H9 (cell line): ENCODE data around the gene LYVE1. TPM values are rescaled to one million over a fixed set of nuclear protein-coding genes. Genes with fewer than 3 reads are reported as not detected.

ENCODE experiments used
- DNase-seq: peaks from one replicate; pipeline ENCODE4 v3.0.0-alpha.2; 2017
- H2AFZ ChIP-seq: one replicate; pipeline ENCODE4 v1.6.1; 2013; ENCODE audit warnings: mild to moderate bottlenecking, low read length, control low read depth, moderate library complexity
- H2AK5ac ChIP-seq: 2 replicates; pipeline ENCODE4 v1.6.1; 2013; ENCODE audit warnings: low read length, control low read depth, mixed read lengths; ENCODE audit not compliant: insufficient read length
- H2BK120ac ChIP-seq: one replicate; pipeline ENCODE4 v1.6.1; 2013; ENCODE audit warnings: low read depth, mild to moderate bottlenecking, low read length, control low read depth, inconsistent platforms; ENCODE audit not compliant: poor library complexity, severe bottlenecking
- H2BK12ac ChIP-seq: 2 replicates; pipeline ENCODE4 v1.6.1; 2013; ENCODE audit warnings: low read length, control low read depth, mixed read lengths, low read depth; ENCODE audit not compliant: insufficient read length
- H2BK15ac ChIP-seq: 2 replicates; pipeline ENCODE4 v1.6.1; 2013; ENCODE audit warnings: low read depth, low read length, control low read depth
- H2BK20ac ChIP-seq: one replicate; pipeline ENCODE4 v1.6.1; 2013; ENCODE audit warnings: low read depth, mild to moderate bottlenecking, low read length, control low read depth, inconsistent platforms; ENCODE audit not compliant: poor library complexity, severe bottlenecking
- H2BK5ac ChIP-seq: 2 replicates; pipeline ENCODE4 v1.6.1; 2013; ENCODE audit warnings: low read length, control low read depth, mixed read lengths; ENCODE audit not compliant: insufficient read length
- H3K14ac ChIP-seq: 2 replicates; pipeline ENCODE4 v1.6.1; 2013; ENCODE audit warnings: low read length, control low read depth; ENCODE audit not compliant: insufficient read depth
- H3K18ac ChIP-seq: 2 replicates; pipeline ENCODE4 v1.6.1; 2013; ENCODE audit warnings: low read depth, mild to moderate bottlenecking, mixed read lengths, low read length, control low read depth; ENCODE audit not compliant: insufficient read length
- H3K23ac ChIP-seq: 2 replicates; pipeline ENCODE4 v1.6.1; 2013; ENCODE audit warnings: low read length, control low read depth, mixed read lengths, low read depth; ENCODE audit not compliant: insufficient read length
- H3K23me2 ChIP-seq: 2 replicates; pipeline ENCODE4 v1.6.1; 2013; ENCODE audit warnings: low read depth, mild to moderate bottlenecking, mixed read lengths, low read length, control low read depth; ENCODE audit not compliant: insufficient read length, poor library complexity, severe bottlenecking
- H3K27ac ChIP-seq: 2 replicates; pipeline ENCODE4 v1.5.1; 2013; ENCODE audit warnings: low read length, control low read depth, mixed read lengths, low read depth; ENCODE audit not compliant: insufficient read length
- H3K27me3 ChIP-seq: 2 replicates; pipeline ENCODE4 v1.6.1; 2013; ENCODE audit warnings: low read length, control low read depth, inconsistent platforms; ENCODE audit not compliant: insufficient read depth
- H3K4ac ChIP-seq: 2 replicates; pipeline ENCODE4 v1.6.1; 2013; ENCODE audit warnings: low read depth, mild to moderate bottlenecking, control low read depth, inconsistent platforms, low read length, moderate library complexity
- H3K4me1 ChIP-seq: 2 replicates; pipeline ENCODE4 v1.6.1; 2013; ENCODE audit warnings: low read length, control low read depth, inconsistent platforms; ENCODE audit not compliant: insufficient read depth
- H3K4me2 ChIP-seq: 2 replicates; pipeline ENCODE4 v1.6.1; 2013; ENCODE audit warnings: low read length, control low read depth, mixed read lengths; ENCODE audit not compliant: insufficient read length, insufficient read depth
- H3K56ac ChIP-seq: 2 replicates; pipeline ENCODE4 v1.6.1; 2013; ENCODE audit warnings: low read depth, mild to moderate bottlenecking, mixed read lengths, low read length, control low read depth; ENCODE audit not compliant: insufficient read length
- H3K79me1 ChIP-seq: 2 replicates; pipeline ENCODE4 v1.6.1; 2013; ENCODE audit warnings: low read depth, mild to moderate bottlenecking, moderate library complexity, low read length, control low read depth, inconsistent platforms; ENCODE audit not compliant: insufficient read depth, poor library complexity, severe bottlenecking
- H3K79me2 ChIP-seq: 2 replicates; pipeline ENCODE4 v1.6.1; 2013; ENCODE audit warnings: low read length, control low read depth, inconsistent platforms; ENCODE audit not compliant: insufficient read depth
- H3K9ac ChIP-seq: 2 replicates; pipeline ENCODE4 v1.6.1; 2013; ENCODE audit warnings: low read length, control low read depth, mixed read lengths; ENCODE audit not compliant: insufficient read length; ENCODE audit errors: extremely low read depth
- H3K9me3 ChIP-seq: one replicate; pipeline ENCODE4 v1.6.1; 2013; ENCODE audit warnings: low read depth, low read length, inconsistent platforms; ENCODE audit not compliant: control insufficient read depth
- H3T11ph ChIP-seq: one replicate; pipeline ENCODE4 v1.6.1; 2013; ENCODE audit warnings: mild to moderate bottlenecking, low read length, control low read depth, inconsistent platforms
- H4K20me1 ChIP-seq: one replicate; pipeline ENCODE4 v1.6.1; 2013; ENCODE audit not compliant: control insufficient read depth, insufficient read length, insufficient read depth
- H4K5ac ChIP-seq: 2 replicates; pipeline ENCODE4 v1.6.1; 2013; ENCODE audit warnings: low read depth, mild to moderate bottlenecking, mixed read lengths, low read length, control low read depth; ENCODE audit not compliant: insufficient read length
- H4K8ac ChIP-seq: replicated peaks from 2 replicates; pipeline ENCODE4 v1.6.1; 2013; ENCODE audit warnings: low read length, control low read depth, mixed read lengths, low read depth; ENCODE audit not compliant: insufficient read length
- H4K91ac ChIP-seq: 2 replicates; pipeline ENCODE4 v1.6.1; 2013; ENCODE audit warnings: low read depth, mild to moderate bottlenecking, moderate library complexity, mixed read lengths, low read length, control low read depth; ENCODE audit not compliant: insufficient read length
- H3K27ac Mint-ChIP-seq, 3 experiments: 2 replicates in 2 of 3; 3 replicates in 1 of 3; pipeline ENCODE4 v1.8.0; 2020 to 2021; ENCODE audit warnings: mixed read lengths in 3 of 3, mild to moderate bottlenecking in 1 of 3, moderate library complexity in 1 of 3
- H3K27me3 Mint-ChIP-seq: 2 replicates; pipeline ENCODE4 v1.8.0; 2021; ENCODE audit warnings: low read depth, mild to moderate bottlenecking, moderate library complexity, mixed read lengths
- H3K36me3 Mint-ChIP-seq, 3 experiments: 2 replicates in 2 of 3; 3 replicates in 1 of 3; pipeline ENCODE4 v1.8.0; 2020 to 2021; ENCODE audit warnings: low read depth in 3 of 3, mixed read lengths in 3 of 3; ENCODE audit not compliant: insufficient read depth in 1 of 3
- H3K4me1 Mint-ChIP-seq, 2 experiments: 2 replicates each; pipeline ENCODE4 v1.8.0; 2020; ENCODE audit warnings: mixed read lengths in 2 of 2
- H3K4me3 Mint-ChIP-seq, 2 experiments: 2 replicates in 1 of 2; 3 replicates in 1 of 2; pipeline ENCODE4 v1.8.0; 2020 to 2021; ENCODE audit warnings: mild to moderate bottlenecking in 2 of 2, mixed read lengths in 2 of 2, moderate library complexity in 1 of 2
- H3K9me3 Mint-ChIP-seq, 2 experiments: 2 replicates in 1 of 2; 3 replicates in 1 of 2; pipeline ENCODE4 v1.8.0; 2020; ENCODE audit warnings: mild to moderate bottlenecking in 2 of 2, mixed read lengths in 2 of 2, moderate library complexity in 1 of 2
- CTCF ChIP-seq: fragments of 200-600 bp; sonication (generic); conservative IDR thresholded peaks from 3 replicates; pipeline ENCODE4 v1.8.0; 2021; ENCODE audit warnings: antibody characterized with exemption, mild to moderate bottlenecking
- WGBS: extraction: QIAGEN DNeasy Blood & Tissue Kit; methylation state at CpG from one replicate; pipeline ENCODE4 v1.1.7; 2013; ENCODE audit warnings: missing lambda C conversion rate, low lambda C conversion rate, mixed read lengths; ENCODE audit not compliant: insufficient read length; ENCODE audit errors: extremely low coverage; 5-methylcytosine and 5-hydroxymethylcytosine counted together
- total RNA-seq: library from RNA; stranded (reverse); gene quantifications from 2 replicates; pipeline ENCODE4 v1.2.1, GENCODE V29; 2021

The LYVE1 gene
- total RNA-seq, 1 experiment from 2014 or later, result not detected

DNA sequence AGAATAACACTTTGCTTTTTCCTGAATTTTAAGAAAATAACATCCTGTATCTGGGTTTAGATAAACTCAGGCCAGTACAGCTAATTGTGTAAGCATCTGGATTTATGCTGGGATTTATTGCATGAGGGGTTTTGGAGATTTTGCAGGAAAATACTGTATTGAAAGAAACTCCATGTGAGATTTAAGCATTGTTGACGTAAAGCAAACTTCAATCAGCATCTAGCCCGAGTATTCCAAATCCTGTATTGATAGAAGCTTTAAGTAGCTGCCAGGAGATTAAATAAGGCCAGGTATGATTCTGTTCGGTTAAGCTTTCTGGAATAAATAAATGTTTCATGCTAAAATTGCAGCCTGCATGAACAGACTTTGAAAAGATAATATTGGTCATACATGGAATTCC lies 36.3 kb upstream of the LYVE1 start:
- no peaks in the 10 kb centered on the region for H3K9me3 Mint-ChIP-seq
- Histone ChIP-seq H4K5ac (no peak overlapping the region), H3K27ac (no peak overlapping the region), H3K18ac (no peak overlapping the region), H3T11ph (no peak overlapping the region), H3K4ac (no peak overlapping the region), H3K4me1 (peaks cover 7% of the 10 kb centered on the region; the same call in 1 of the 2 replicates), H3K4me2 (no peak overlapping the region), H3K79me2 (no peaks in the 10 kb centered on the region), H2AK5ac (no peak overlapping the region), H3K14ac (no peak overlapping the region), H2BK12ac (no peak overlapping the region), H4K91ac (no peak overlapping the region), H3K9ac (no peak overlapping the region), H2AFZ (no peak overlapping the region), H3K23me2 (no peaks in the 10 kb centered on the region), H2BK15ac (no peak overlapping the region), H2BK5ac (no peak overlapping the region), H4K8ac (no peak overlapping the region), H3K79me1 (no peaks in the 10 kb centered on the region), H3K23ac (no peak overlapping the region), H3K9me3 (no peaks in the 10 kb centered on the region), H4K20me1 (no peaks in the 10 kb centered on the region), H2BK20ac (no peak overlapping the region), H2BK120ac (no peak overlapping the region), H3K56ac (no peak overlapping the region), H3K27me3 (no peaks in the 10 kb centered on the region)
- DNase-seq, result no peak
- no peak for TF ChIP-seq CTCF
- WGBS, result no CpG with 5 or more reads among the region's 3 CpGs
- H3K27ac Mint-ChIP-seq, result no peak overlapping the region
- peaks cover 13 to 17% of the 10 kb centered on the region in 2 experiments for H3K4me1 Mint-ChIP-seq
- no peak overlapping the region for H3K4me3 Mint-ChIP-seq
- no peaks in the 10 kb centered on the region for H3K36me3 Mint-ChIP-seq
- no peaks in the 10 kb centered on the region for H3K27me3 Mint-ChIP-seq
